Mammary epithelial cell (primary cell): ENCODE measurements around the gene NPEPL1.

Source experiments
- CTCF ChIP-seq, 2 donors: IDR thresholded peaks in 1 of 2; conservative IDR thresholded peaks in 1 of 2; 2 replicates each; pipeline ENCODE4 v1.5.1; 2011 to 2012; ENCODE audit warnings: inconsistent platforms in 2 of 2, low read length in 2 of 2, mild to moderate bottlenecking in 2 of 2, control low read depth in 1 of 2, low read depth in 1 of 2; ENCODE audit not compliant: insufficient read depth in 1 of 2; ENCODE audit errors: extremely low read depth in 1 of 2
- EZH2 ChIP-seq: IDR thresholded peaks from 2 replicates; pipeline ENCODE4 v1.6.1; 2012; ENCODE audit warnings: low read length, inconsistent platforms, borderline replicate concordance

GRCh38 chr20:58673119-58673518, 19.5 kb upstream of the NPEPL1 start:
- TF ChIP-seq CTCF (conservative IDR thresholded peaks at IDR 0.05 in 1 of 2, IDR thresholded peaks at IDR 0.05 in 1 of 2; ENCODE audit: extremely low read depth in 1 of 2, insufficient read depth in 1 of 2, low read depth in 1 of 2, low read length in 2 of 2) (no peak), EZH2 (no peak)
